Spleen (tissue), 11 donors: Measurements from ENCODE around the gene OSBPL10. TPM values are rescaled to one million over a fixed set of nuclear protein-coding genes. Genes with fewer than 3 reads are reported as not detected.

Experiments used
- DNase-seq: peaks from one replicate; pipeline ENCODE4 v3.0.0-alpha.2; 2020
- H3K27ac ChIP-seq, 8 donors: fragments of 200-600 bp; sonication (generic) in 7 of 8; 1 replicate in 4 of 8; 2 replicates in 4 of 8; pipeline versions ENCODE4 v1.5.0 to v1.8.0; 2016 to 2021; ENCODE audit warnings: inconsistent platforms in 4 of 8, mild to moderate bottlenecking in 4 of 8, moderate library complexity in 1 of 8
- H3K27me3 ChIP-seq, 7 donors: fragments of 200-600 bp; sonication (generic) in 6 of 7; replicated peaks in 1 of 7; 1 replicate in 4 of 7; 2 replicates in 3 of 7; pipeline versions ENCODE4 v1.5.0 to v1.8.0; 2016 to 2021; ENCODE audit warnings: inconsistent platforms in 3 of 7, mild to moderate bottlenecking in 1 of 7
- H3K36me3 ChIP-seq, 6 donors: fragments of 200-600 bp; sonication (generic) in 5 of 6; 1 replicate in 4 of 6; 2 replicates in 2 of 6; pipeline versions ENCODE4 v1.5.0 to v1.8.0; 2016 to 2021; ENCODE audit warnings: inconsistent platforms in 2 of 6
- H3K4me1 ChIP-seq, 6 donors: fragments of 200-600 bp; sonication (generic) in 5 of 6; 1 replicate in 3 of 6; 2 replicates in 3 of 6; pipeline versions ENCODE4 v1.5.0 to v1.8.0; 2016 to 2021; ENCODE audit warnings: inconsistent platforms in 3 of 6
- H3K4me3 ChIP-seq, 8 donors: fragments of 200-600 bp; sonication (generic) in 7 of 8; 1 replicate in 4 of 8; 2 replicates in 4 of 8; pipeline versions ENCODE4 v1.5.0 to v1.8.0; 2016 to 2021; ENCODE audit warnings: inconsistent platforms in 4 of 8, mild to moderate bottlenecking in 4 of 8, moderate library complexity in 2 of 8
- H3K9me3 ChIP-seq, 8 donors: fragments of 200-600 bp; sonication (generic) in 7 of 8; 1 replicate in 4 of 8; 2 replicates in 4 of 8; pipeline versions ENCODE4 v1.5.0 to v1.8.0; 2016 to 2021; ENCODE audit warnings: inconsistent platforms in 4 of 8
- POLR2A ChIP-seq, 3 donors: fragments of 450-650 bp; IDR thresholded peaks; one replicate each; pipeline ENCODE4 v1.5.1; 2017; ENCODE audit warnings: antibody characterized with exemption in 3 of 3, mild to moderate bottlenecking in 1 of 3
- POLR2AphosphoS5 ChIP-seq, 3 donors: sonication (generic); formaldehyde crosslinking; IDR thresholded peaks; one replicate each; pipeline ENCODE4 v1.5.1; 2017; ENCODE audit warnings: antibody characterized with exemption in 3 of 3
- WGBS, 5 donors: extraction: QIAGEN DNeasy Blood & Tissue Kit in 3 of 5; methylation state at CpG; one replicate each; pipeline versions ENCODE4 v1.1.5 to v1.1.7; 2013 to 2018; 5-methylcytosine and 5-hydroxymethylcytosine counted together
- intact Hi-C: fragments of 100-400 bp; cut with DNase I; formaldehyde crosslinking; loops from one replicate; pipeline ENCODE4 v1.15.0; 2023; ENCODE audit warnings: low total_unique reads
- polyA plus RNA-seq, 3 donors: library from polyadenylated mRNA; stranded (reverse); fragments of 200-250 nt; gene quantifications; one replicate each; pipeline ENCODE4 v1.2.1, GENCODE V29; 2013
- total RNA-seq, 7 donors: library from RNA; depleted of rRNA in 3 of 7; stranded (reverse); fragments of >200 nt in 3 of 7; fragmentation: NEBNext Ultra II Directional in 4 of 7; extraction: Animal tissue kit (Norgen Biotek cat#: 25700) in 4 of 7; gene quantifications; one replicate each; pipeline versions ENCODE4 v1.1.0 to v1.2.1, GENCODE V29; 2016 to 2021
- TF ChIP-seq, protein P1 (sequence below), 11 experiments: fragments of 200-600 bp in 7 of 11; fragments of 450-650 bp in 4 of 11; sonication (generic) in 4 of 11; IDR thresholded peaks in 8 of 11; conservative IDR thresholded peaks in 3 of 11; 1 replicate in 7 of 11; 2 replicates in 4 of 11; pipeline versions ENCODE4 v1.4.0 to v1.8.0; 2016 to 2021; ENCODE audit warnings: antibody characterized with exemption in 11 of 11, inconsistent platforms in 4 of 11, mild to moderate bottlenecking in 1 of 11
- donor health status: healthy with polysubstance abuse.
- donor health status: DM: no; HTN: no; CAD: no; lungs with moderate emphysema.
- donor health status: DM: no; HTN: no; CAD: no.
- donor health status: Bipolar disorder and iron deficiency.
- donor health status: healthy.
- donor health status: DM: no; HTN: no; CAD: no.
- donor health status: DM: yes; HTN: yes; CAD: no.

Gene OSBPL10
- total and polyA plus RNA-seq, 10 donors, result 3.8 to 95.1 (median 56.5) TPM

DNA sequence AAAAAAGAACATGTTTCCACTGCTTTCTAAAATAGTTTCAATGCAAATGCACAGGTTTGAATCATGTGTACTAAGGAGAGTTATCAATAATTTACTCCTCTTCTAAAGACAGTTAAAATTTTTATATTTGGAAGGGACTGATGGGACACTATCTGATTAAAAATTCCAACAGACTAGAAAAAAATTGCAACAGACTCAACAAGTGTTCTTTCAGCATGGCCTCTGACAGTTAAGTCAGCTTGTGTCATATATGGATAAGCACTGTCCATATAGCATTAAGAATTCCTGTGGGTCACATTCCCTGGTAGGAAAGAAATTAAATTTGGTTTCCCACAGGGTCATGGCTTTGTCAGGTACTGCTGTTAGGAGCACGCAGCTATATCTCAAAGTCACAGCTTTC, 96.8 kb downstream of the OSBPL10 start:
- H3K4me3 ChIP-seq, result no peak overlapping the region
- no peaks in the 10 kb centered on the region for H3K9me3 ChIP-seq
- TF ChIP-seq, protein P1, sequence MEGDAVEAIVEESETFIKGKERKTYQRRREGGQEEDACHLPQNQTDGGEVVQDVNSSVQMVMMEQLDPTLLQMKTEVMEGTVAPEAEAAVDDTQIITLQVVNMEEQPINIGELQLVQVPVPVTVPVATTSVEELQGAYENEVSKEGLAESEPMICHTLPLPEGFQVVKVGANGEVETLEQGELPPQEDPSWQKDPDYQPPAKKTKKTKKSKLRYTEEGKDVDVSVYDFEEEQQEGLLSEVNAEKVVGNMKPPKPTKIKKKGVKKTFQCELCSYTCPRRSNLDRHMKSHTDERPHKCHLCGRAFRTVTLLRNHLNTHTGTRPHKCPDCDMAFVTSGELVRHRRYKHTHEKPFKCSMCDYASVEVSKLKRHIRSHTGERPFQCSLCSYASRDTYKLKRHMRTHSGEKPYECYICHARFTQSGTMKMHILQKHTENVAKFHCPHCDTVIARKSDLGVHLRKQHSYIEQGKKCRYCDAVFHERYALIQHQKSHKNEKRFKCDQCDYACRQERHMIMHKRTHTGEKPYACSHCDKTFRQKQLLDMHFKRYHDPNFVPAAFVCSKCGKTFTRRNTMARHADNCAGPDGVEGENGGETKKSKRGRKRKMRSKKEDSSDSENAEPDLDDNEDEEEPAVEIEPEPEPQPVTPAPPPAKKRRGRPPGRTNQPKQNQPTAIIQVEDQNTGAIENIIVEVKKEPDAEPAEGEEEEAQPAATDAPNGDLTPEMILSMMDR (IDR thresholded peaks at IDR 0.05 in 8 of 11, conservative IDR thresholded peaks at IDR 0.05 in 3 of 11), result no peak
- no peak for TF ChIP-seq POLR2AphosphoS5 (IDR thresholded peaks at IDR 0.05)
- no peak for TF ChIP-seq POLR2A (IDR thresholded peaks at IDR 0.05)
- H3K27ac ChIP-seq, result no peak overlapping the region
- 96 to 100% (median 97%) methylated on average over 1 of the region's 1 CpG for WGBS, 5 donors
- peaks cover 0 to 41% (median 7%) of the 10 kb centered on the region in 6 donors for H3K4me1 ChIP-seq
- no peak for DNase-seq
- H3K36me3 ChIP-seq, result no peaks in the 10 kb centered on the region
- intact Hi-C loops, result no loop called here
- H3K27me3 ChIP-seq, result no peaks in the 10 kb centered on the region

DNA sequence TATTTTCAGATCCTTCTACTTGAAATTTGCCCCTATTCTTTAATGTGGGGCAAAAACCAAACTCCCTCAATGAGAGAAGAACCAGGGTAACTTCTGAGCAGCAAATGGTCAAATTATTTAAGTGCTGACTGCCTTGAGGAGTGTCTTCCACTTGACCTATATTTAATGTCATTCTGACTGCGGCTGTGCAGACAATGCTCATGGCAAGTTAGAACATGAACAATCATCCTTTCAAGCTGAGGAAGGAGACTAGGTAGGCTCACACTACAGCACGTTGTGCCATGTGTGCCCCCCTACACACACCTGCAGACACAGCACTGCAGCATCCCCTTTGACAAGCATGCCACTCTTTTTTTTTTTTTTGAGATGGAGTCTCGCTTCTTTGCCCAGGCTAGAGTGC, 98.2 kb downstream of the OSBPL10 start:
- no peak for DNase-seq
- Histone ChIP-seq H3K27me3 (no peaks in the 10 kb centered on the region), H3K27ac (no peak overlapping the region), H3K36me3 (peaks cover 0 to 4% (median 0%) of the 10 kb centered on the region in 6 donors), H3K4me1 (peaks cover 0 to 41% (median 7%) of the 10 kb centered on the region in 6 donors), H3K4me3 (no peak overlapping the region), H3K9me3 (no peaks in the 10 kb centered on the region)
- intact Hi-C loops, result no loop called here
- TF ChIP-seq, protein P1 (IDR thresholded peaks at IDR 0.05 in 8 of 11, conservative IDR thresholded peaks at IDR 0.05 in 3 of 11), result no peak
- TF ChIP-seq POLR2AphosphoS5 (IDR thresholded peaks at IDR 0.05), result no peak
- TF ChIP-seq POLR2A (IDR thresholded peaks at IDR 0.05), result no peak
- 56 to 83% (median 65%) methylated on average over 3 of the region's 3 CpGs for WGBS, 5 donors

DNA sequence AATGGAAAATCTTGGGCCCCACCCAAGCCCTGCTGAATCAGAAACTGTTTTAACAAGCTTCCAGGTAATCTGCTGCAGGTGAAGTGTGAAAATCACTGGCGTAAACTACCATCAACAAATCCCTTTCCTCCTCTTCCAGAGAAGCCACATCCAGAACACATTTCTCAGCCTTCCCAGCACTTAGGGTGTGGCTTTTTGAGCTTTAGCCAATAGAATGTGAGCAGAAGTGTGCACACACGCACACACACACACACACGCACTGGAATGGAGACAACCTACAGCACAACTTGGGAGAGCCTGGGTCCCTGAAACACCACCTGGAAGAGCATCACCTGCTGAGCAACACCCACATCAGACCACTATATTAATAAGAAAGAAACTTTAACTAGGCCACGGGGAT, 98.6 kb downstream of the OSBPL10 start:
- TF ChIP-seq, protein P1 (IDR thresholded peaks at IDR 0.05 in 8 of 11, conservative IDR thresholded peaks at IDR 0.05 in 3 of 11), result no peak
- TF ChIP-seq POLR2AphosphoS5 (IDR thresholded peaks at IDR 0.05) (no peak), POLR2A (IDR thresholded peaks at IDR 0.05) (no peak)
- Histone ChIP-seq H3K36me3 (peaks cover 0 to 4% (median 0%) of the 10 kb centered on the region in 6 donors), H3K4me1 (peaks cover 0 to 41% (median 7%) of the 10 kb centered on the region in 6 donors), H3K27me3 (no peaks in the 10 kb centered on the region), H3K4me3 (no peak overlapping the region), H3K27ac (no peak overlapping the region), H3K9me3 (no peaks in the 10 kb centered on the region)
- 82 to 95% (median 88%) methylated on average over 4 of the region's 4 CpGs for WGBS, 5 donors
- DNase-seq, result no peak
- intact Hi-C loops, result no loop called here

DNA sequence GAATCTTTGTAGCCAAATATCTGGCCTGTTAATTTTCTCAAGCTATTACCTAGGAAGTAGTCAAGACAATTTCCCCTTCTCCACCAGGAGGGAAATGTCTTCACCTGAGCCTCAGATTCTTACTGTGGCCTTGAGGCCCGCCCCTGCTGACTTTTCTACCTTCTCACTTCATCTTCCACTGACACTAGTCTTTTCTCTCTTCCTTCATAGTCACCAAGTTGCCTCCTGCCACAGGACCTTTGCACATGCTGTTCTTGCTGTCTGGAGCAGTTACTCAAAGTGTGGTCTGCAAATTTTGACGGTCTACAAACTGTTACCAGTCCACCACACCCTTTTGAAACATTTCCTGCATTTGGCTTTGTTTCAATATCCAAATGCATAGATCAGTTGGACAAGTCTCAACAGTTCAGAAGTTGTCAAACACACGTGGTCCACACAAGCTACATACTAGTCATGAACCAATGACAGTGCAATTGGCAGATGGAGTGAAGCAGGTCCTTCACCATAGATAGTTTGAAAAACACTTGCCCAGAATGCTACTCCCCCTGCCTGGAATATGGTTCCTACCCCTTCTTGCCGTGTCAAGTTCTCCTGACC, 100.5 kb downstream of the OSBPL10 start:
- Histone ChIP-seq H3K36me3 (peaks cover 0 to 13% (median 0%) of the 10 kb centered on the region in 6 donors), H3K27ac (peak overlapping the region in 1 of 8 donors; percentile 24), H3K4me1 (peaks cover 0 to 34% (median 5%) of the 10 kb centered on the region in 6 donors), H3K9me3 (no peaks in the 10 kb centered on the region), H3K27me3 (no peaks in the 10 kb centered on the region), H3K4me3 (no peak overlapping the region)
- no peak for TF ChIP-seq POLR2A (IDR thresholded peaks at IDR 0.05)
- TF ChIP-seq, protein P1 (IDR thresholded peaks at IDR 0.05 in 8 of 11, conservative IDR thresholded peaks at IDR 0.05 in 3 of 11), result no peak
- TF ChIP-seq POLR2AphosphoS5 (IDR thresholded peaks at IDR 0.05), result no peak
- intact Hi-C loops, result no loop called here
- WGBS, 5 donors, result 61 to 84% (median 70%) methylated on average over 4 of the region's 4 CpGs
- no peak for DNase-seq
